ENCODE results near the gene ZNF124.

- TF ChIP-seq, protein P1, sequence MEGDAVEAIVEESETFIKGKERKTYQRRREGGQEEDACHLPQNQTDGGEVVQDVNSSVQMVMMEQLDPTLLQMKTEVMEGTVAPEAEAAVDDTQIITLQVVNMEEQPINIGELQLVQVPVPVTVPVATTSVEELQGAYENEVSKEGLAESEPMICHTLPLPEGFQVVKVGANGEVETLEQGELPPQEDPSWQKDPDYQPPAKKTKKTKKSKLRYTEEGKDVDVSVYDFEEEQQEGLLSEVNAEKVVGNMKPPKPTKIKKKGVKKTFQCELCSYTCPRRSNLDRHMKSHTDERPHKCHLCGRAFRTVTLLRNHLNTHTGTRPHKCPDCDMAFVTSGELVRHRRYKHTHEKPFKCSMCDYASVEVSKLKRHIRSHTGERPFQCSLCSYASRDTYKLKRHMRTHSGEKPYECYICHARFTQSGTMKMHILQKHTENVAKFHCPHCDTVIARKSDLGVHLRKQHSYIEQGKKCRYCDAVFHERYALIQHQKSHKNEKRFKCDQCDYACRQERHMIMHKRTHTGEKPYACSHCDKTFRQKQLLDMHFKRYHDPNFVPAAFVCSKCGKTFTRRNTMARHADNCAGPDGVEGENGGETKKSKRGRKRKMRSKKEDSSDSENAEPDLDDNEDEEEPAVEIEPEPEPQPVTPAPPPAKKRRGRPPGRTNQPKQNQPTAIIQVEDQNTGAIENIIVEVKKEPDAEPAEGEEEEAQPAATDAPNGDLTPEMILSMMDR (IDR thresholded peaks at IDR 0.05): no peak
- TF ChIP-seq POLR2AphosphoS5 (IDR thresholded peaks at IDR 0.05; ENCODE audit: low read depth, low read length): no peak
Measured at GRCh38 chr1:247111259-247111699, 60.5 kb downstream of the ZNF124 start.

All from SK-N-SH (cell line).